H1 (cell line): Measurements from ENCODE around the gene FYB2. TPM values are rescaled to one million over a fixed set of nuclear protein-coding genes. Genes with fewer than 3 reads are reported as not detected.

Experiments used
- CTCF ChIA-PET: fragments of 300-600 bp; sonication (Branson Sonifier 250); formaldehyde crosslinking; loops from one replicate; lab custom pipeline; 2021; ENCODE audit not compliant: partially characterized antibody; lab: Charles Lee
- POLR2A ChIA-PET: fragments of 300-600 bp; sonication (Branson Sonifier 250); formaldehyde crosslinking; loops from one replicate; lab custom pipeline; 2021; ENCODE audit warnings: inconsistent platforms; ENCODE audit not compliant: partially characterized antibody; lab: Charles Lee
- DNase-seq, 2 experiments: peaks; one replicate each; pipeline versions ENCODE4 v3.0.0 to v3.0.0-alpha.2; 2010 to 2022; ENCODE audit warnings: low spot score in 2 of 2, low read depth in 1 of 2, mixed read lengths in 1 of 2
- FAIRE-seq: peaks from 2 replicates; lab custom pipeline; 2011; peaks lifted over from hg19 to GRCh38; lab: Jason Lieb, UNC
- H2AFZ ChIP-seq: 2 replicates; pipeline ENCODE4 v1.8.1; 2012; ENCODE audit warnings: low read length, inconsistent platforms
- H2AK5ac ChIP-seq: 2 replicates; pipeline ENCODE4 v1.6.1; 2013; ENCODE audit warnings: low read depth, low read length
- H2BK120ac ChIP-seq: replicated peaks from 2 replicates; pipeline ENCODE3; 2013; ENCODE audit warnings: low read depth, low read length, inconsistent platforms
- H2BK12ac ChIP-seq: 2 replicates; pipeline ENCODE4 v1.6.1; 2013; ENCODE audit warnings: low read depth, low read length
- H2BK15ac ChIP-seq: 2 replicates; pipeline ENCODE4 v1.6.1; 2013; ENCODE audit warnings: low read length
- H2BK20ac ChIP-seq: 2 replicates; pipeline ENCODE4 v1.6.1; 2013; ENCODE audit warnings: low read length
- H2BK5ac ChIP-seq: 2 replicates; pipeline ENCODE4 v1.6.1; 2013; ENCODE audit warnings: low read depth, low read length
- H3K14ac ChIP-seq: 2 replicates; pipeline ENCODE4 v1.6.1; 2013; ENCODE audit warnings: inconsistent platforms; ENCODE audit not compliant: insufficient read length
- H3K18ac ChIP-seq: 2 replicates; pipeline ENCODE4 v1.6.1; 2013; ENCODE audit warnings: low read length; ENCODE audit errors: extremely low read depth
- H3K23ac ChIP-seq: 2 replicates; pipeline ENCODE4 v1.6.1; 2013; ENCODE audit warnings: inconsistent platforms; ENCODE audit not compliant: insufficient read length
- H3K23me2 ChIP-seq: 2 replicates; pipeline ENCODE4 v1.6.1; 2013; ENCODE audit warnings: low read depth, low read length
- H3K27ac ChIP-seq: 2 replicates; pipeline ENCODE4 v1.6.1; 2011; ENCODE audit warnings: low read depth, low read length, inconsistent platforms
- H3K27me3 ChIP-seq, 4 experiments: replicated peaks in 1 of 4; 1 replicate in 1 of 4; 2 replicates in 3 of 4; pipeline versions ENCODE4 v1.6.1 to v1.8.1; 2011 to 2013; ENCODE audit warnings: low read length in 3 of 4, mild to moderate bottlenecking in 3 of 4, inconsistent platforms in 2 of 4, mixed read lengths in 2 of 4, moderate library complexity in 1 of 4; ENCODE audit not compliant: control insufficient read depth in 3 of 4, insufficient read depth in 3 of 4; ENCODE audit errors: extremely low read depth in 1 of 4
- H3K36me3 ChIP-seq, 4 experiments: 2 replicates each; pipeline versions ENCODE4 v1.6.1 to v1.8.1; 2011 to 2013; ENCODE audit warnings: mild to moderate bottlenecking in 4 of 4, low read length in 3 of 4, moderate library complexity in 2 of 4, control low read depth in 1 of 4, inconsistent platforms in 1 of 4; ENCODE audit not compliant: insufficient read depth in 4 of 4, control insufficient read depth in 2 of 4
- H3K4ac ChIP-seq: replicated peaks from 2 replicates; pipeline ENCODE3; 2013; ENCODE audit warnings: low read length, low read depth, mixed read lengths, inconsistent platforms; ENCODE audit not compliant: insufficient read length
- H3K4me1 ChIP-seq, 4 experiments: replicated peaks in 1 of 4; 1 replicate in 1 of 4; 2 replicates in 3 of 4; pipeline versions ENCODE4 v1.6.1 to v1.8.1; 2011 to 2013; ENCODE audit warnings: low read length in 3 of 4, inconsistent platforms in 2 of 4, mixed read lengths in 1 of 4; ENCODE audit not compliant: insufficient read depth in 4 of 4, control insufficient read depth in 3 of 4
- H3K4me2 ChIP-seq, 2 experiments: 2 replicates each; pipeline versions ENCODE4 v1.6.1 to v1.8.1; 2011 to 2013; ENCODE audit warnings: low read depth in 2 of 2, low read length in 2 of 2, control low read depth in 1 of 2, inconsistent platforms in 1 of 2, mild to moderate bottlenecking in 1 of 2; ENCODE audit not compliant: insufficient read depth in 1 of 2
- H3K4me3 ChIP-seq, 4 experiments: fragments of 200-600, 300-600 bp in 1 of 4; sonication (generic), shearing (Covaris generic), sonication (Bioruptor Twin) in 1 of 4; 2 replicates each; pipeline versions ENCODE4 v1.5.1 to v1.8.1; 2011 to 2016; ENCODE audit warnings: low read length in 4 of 4, low read depth in 3 of 4, control low read depth in 2 of 4, inconsistent platforms in 2 of 4, mild to moderate bottlenecking in 2 of 4, mixed read lengths in 1 of 4, moderate library complexity in 1 of 4; ENCODE audit not compliant: insufficient read depth in 2 of 4; ENCODE audit errors: extremely low read depth in 1 of 4
- H3K56ac ChIP-seq: replicated peaks from 2 replicates; pipeline ENCODE3; 2013; ENCODE audit warnings: low read depth, mild to moderate bottlenecking, mixed read lengths, low read length, inconsistent platforms; ENCODE audit not compliant: insufficient read length
- H3K79me1 ChIP-seq: 2 replicates; pipeline ENCODE4 v1.6.1; 2013; ENCODE audit warnings: low read depth, low read length, control low read depth
- H3K79me2 ChIP-seq, 2 experiments: 2 replicates each; pipeline versions ENCODE4 v1.6.1 to v1.8.1; 2012 to 2013; ENCODE audit warnings: low read length in 2 of 2, mild to moderate bottlenecking in 2 of 2, inconsistent platforms in 1 of 2; ENCODE audit not compliant: insufficient read depth in 2 of 2, control insufficient read depth in 1 of 2
- H3K9ac ChIP-seq, 4 experiments: replicated peaks in 1 of 4; 1 replicate in 1 of 4; 2 replicates in 3 of 4; pipeline versions ENCODE4 v1.6.1 to v1.8.1; 2011 to 2013; ENCODE audit warnings: low read depth in 3 of 4, low read length in 3 of 4, control low read depth in 2 of 4, mild to moderate bottlenecking in 2 of 4, moderate library complexity in 2 of 4, inconsistent platforms in 1 of 4; ENCODE audit errors: extremely low read depth in 1 of 4
- H3K9me3 ChIP-seq, 2 experiments: 2 replicates each; pipeline versions ENCODE4 v1.6.1 to v1.8.1; 2012 to 2013; ENCODE audit warnings: mild to moderate bottlenecking in 2 of 2, moderate library complexity in 2 of 2, control low read depth in 1 of 2, inconsistent platforms in 1 of 2, low read depth in 1 of 2, low read length in 1 of 2, mixed read lengths in 1 of 2; ENCODE audit not compliant: insufficient read depth in 2 of 2
- H4K20me1 ChIP-seq, 2 experiments: replicated peaks in 1 of 2; 2 replicates each; pipeline versions ENCODE3 to v1.8.1; 2011 to 2013; ENCODE audit warnings: inconsistent platforms in 2 of 2, low read length in 2 of 2, mild to moderate bottlenecking in 1 of 2; ENCODE audit not compliant: insufficient read depth in 2 of 2, control insufficient read depth in 1 of 2
- H4K5ac ChIP-seq: 2 replicates; pipeline ENCODE4 v1.6.1; 2013; ENCODE audit warnings: low read length, low read depth, mixed read lengths, inconsistent platforms; ENCODE audit not compliant: insufficient read length
- H4K8ac ChIP-seq: 2 replicates; pipeline ENCODE4 v1.8.0; 2013; ENCODE audit warnings: mild to moderate bottlenecking, moderate library complexity, low read length, inconsistent platforms; ENCODE audit not compliant: insufficient read depth; ENCODE audit errors: extremely low read depth
- H4K91ac ChIP-seq: replicated peaks from 2 replicates; pipeline ENCODE3; 2013; ENCODE audit warnings: low read length, mixed read lengths, inconsistent platforms; ENCODE audit not compliant: insufficient read length
- CBX8 ChIP-seq: fragments of 300-800, 300-1000 bp; sonication (generic); IDR thresholded peaks from 2 replicates; pipeline ENCODE4 v1.7.1; 2016; ENCODE audit warnings: low read depth, low read length, borderline replicate concordance
- CTBP2 ChIP-seq: IDR thresholded peaks from 2 replicates; pipeline ENCODE4 v1.7.0; 2011; ENCODE audit warnings: borderline replicate concordance, mild to moderate bottlenecking, moderate library complexity, mixed read lengths, low read length; ENCODE audit not compliant: insufficient read depth, insufficient read length
- GTF2F1 ChIP-seq: IDR thresholded peaks from 2 replicates; pipeline ENCODE4 v1.6.1; 2012; ENCODE audit warnings: low read depth, low read length, improper control_type of control experiment, borderline replicate concordance
- HDAC2 ChIP-seq, 2 experiments: fragments of 300-600 bp in 1 of 2; sonication (generic) in 1 of 2; IDR thresholded peaks; 2 replicates each; pipeline ENCODE4 v1.6.1; 2011 to 2012; ENCODE audit warnings: low read depth in 2 of 2, low read length in 2 of 2, mild to moderate bottlenecking in 2 of 2, moderate library complexity in 2 of 2, borderline replicate concordance in 1 of 2, inconsistent platforms in 1 of 2
- HDAC6 ChIP-seq: IDR thresholded peaks from one replicate; pipeline ENCODE4 v1.7.1; 2012; ENCODE audit warnings: low read depth, mild to moderate bottlenecking, inconsistent platforms, low read length, moderate library complexity
- JUN ChIP-seq: IDR thresholded peaks from 2 replicates; pipeline ENCODE4 v1.6.1; 2011; ENCODE audit warnings: low read depth, mild to moderate bottlenecking, improper control_type of control experiment, low read length
- JUND ChIP-seq: IDR thresholded peaks from 2 replicates; pipeline ENCODE4 v1.6.1; 2011; ENCODE audit warnings: mild to moderate bottlenecking, improper control_type of control experiment, low read length
- RAD21 ChIP-seq, 2 experiments: IDR thresholded peaks in 1 of 2; conservative IDR thresholded peaks in 1 of 2; 2 replicates each; pipeline ENCODE4 v1.6.1; 2011; ENCODE audit warnings: low read depth in 2 of 2, low read length in 2 of 2, improper control_type of control experiment in 1 of 2, inconsistent platforms in 1 of 2, mild to moderate bottlenecking in 1 of 2, moderate library complexity in 1 of 2
- SIX5 ChIP-seq: IDR thresholded peaks from 2 replicates; pipeline ENCODE4 v1.6.1; 2011; ENCODE audit warnings: mild to moderate bottlenecking, low read depth, low read length
- SP1 ChIP-seq: IDR thresholded peaks from 2 replicates; pipeline ENCODE4 v1.6.1; 2011; ENCODE audit warnings: low read depth, low read length
- ZNF274 ChIP-seq: IDR thresholded peaks from 2 replicates; pipeline ENCODE4 v1.7.0; 2012; ENCODE audit warnings: low read length, borderline replicate concordance; ENCODE audit errors: extremely low read depth
- WGBS, 2 experiments: shearing (Covaris generic) in 1 of 2; methylation state at CpG; one replicate each; pipeline versions ENCODE4 v1.1.6 to v1.1.7; 2013 to 2015; ENCODE audit warnings: low lambda C conversion rate in 2 of 2, mixed read lengths in 2 of 2, inconsistent platforms in 1 of 2, low coverage in 1 of 2, missing lambda C conversion rate in 1 of 2; ENCODE audit not compliant: insufficient replicate concordance in 2 of 2, insufficient coverage in 1 of 2, insufficient read length in 1 of 2; ENCODE audit errors: extremely low coverage in 1 of 2, missing lambda C conversion rate in 1 of 2; 5-methylcytosine and 5-hydroxymethylcytosine counted together
- polyA plus RNA-seq, 7 experiments: library from polyadenylated mRNA; depleted of rRNA in 3 of 7; stranded (reverse) in 5 of 7; unstranded in 2 of 7; fragments of >200 nt in 5 of 7; fragments of 200-250 nt in 2 of 7; gene quantifications; 1 replicate in 5 of 7; 2 replicates in 1 of 7; 4 replicates in 1 of 7; pipeline versions ENCODE4 v1.2.1 to v1.2.3, GENCODE V29; 2011 to 2013; ENCODE audit warnings: missing spikeins in 2 of 7, mixed read lengths in 2 of 7
- total RNA-seq: library from RNA; stranded (reverse); fragmentation: NEBNext Ultra II Directional; extraction: Animal tissue kit (Norgen Biotek cat#: 25700); gene quantifications from 2 replicates; pipeline ENCODE4 v1.2.1, GENCODE V29; 2021
- TF ChIP-seq, protein P1 (sequence below): IDR thresholded peaks from 2 replicates; pipeline ENCODE4 v1.6.1; 2011; ENCODE audit warnings: low read length, improper control_type of control experiment

Gene FYB2
- total and polyA plus RNA-seq, 2 of the 8 experiments (the other 6 are each of a cell fraction or from before 2014, with no cell fraction given), result 0.11 to 0.17 TPM

GRCh38 chr1:56777972-56778371, 41.2 kb downstream of the FYB2 start:
- H3K4ac ChIP-seq, result no peak overlapping the region
- no peaks in the 10 kb centered on the region for H3K79me1 ChIP-seq
- 87% methylated on average over 1 of the region's 1 CpG; no CpG with 5 or more reads in 1 of the 2 experiments for WGBS, 2 experiments
- TF ChIP-seq ZNF274 (no peak), JUND (no peak), CBX8 (no peak), HDAC2 (IDR thresholded peaks at IDR 0.05; ENCODE audit: borderline replicate concordance in 1 of 2, low read depth in 2 of 2, low read length in 2 of 2) (no peak), SIX5 (no peak), HDAC6 (no peak), CTBP2 (no peak), RAD21 (IDR thresholded peaks at IDR 0.05 in 1 of 2, conservative IDR thresholded peaks at IDR 0.05 in 1 of 2; ENCODE audit: low read depth in 2 of 2, low read length in 2 of 2) (no peak), JUN (no peak), SP1 (no peak), GTF2F1 (no peak)
- TF ChIP-seq, protein P1, sequence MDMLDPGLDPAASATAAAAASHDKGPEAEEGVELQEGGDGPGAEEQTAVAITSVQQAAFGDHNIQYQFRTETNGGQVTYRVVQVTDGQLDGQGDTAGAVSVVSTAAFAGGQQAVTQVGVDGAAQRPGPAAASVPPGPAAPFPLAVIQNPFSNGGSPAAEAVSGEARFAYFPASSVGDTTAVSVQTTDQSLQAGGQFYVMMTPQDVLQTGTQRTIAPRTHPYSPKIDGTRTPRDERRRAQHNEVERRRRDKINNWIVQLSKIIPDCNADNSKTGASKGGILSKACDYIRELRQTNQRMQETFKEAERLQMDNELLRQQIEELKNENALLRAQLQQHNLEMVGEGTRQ, result no peak
- H3K36me3 ChIP-seq, result no peaks in the 10 kb centered on the region
- no peak overlapping the region for H4K91ac ChIP-seq
- H3K14ac ChIP-seq, result no peak overlapping the region
- H3K4me2 ChIP-seq, result no peak overlapping the region
- no peaks in the 10 kb centered on the region for H3K23me2 ChIP-seq
- FAIRE-seq (no peak), DNase-seq (no peak)
- no peak overlapping the region for H4K8ac ChIP-seq
- no peaks in the 10 kb centered on the region for H4K20me1 ChIP-seq
- no peaks in the 10 kb centered on the region for H3K9me3 ChIP-seq
- no peak overlapping the region for H2BK20ac ChIP-seq
- H3K4me1 ChIP-seq, result no peaks in the 10 kb centered on the region
- no peak overlapping the region for H2BK5ac ChIP-seq
- H3K27me3 ChIP-seq, result no peaks in the 10 kb centered on the region
- no peak overlapping the region for H3K9ac ChIP-seq
- no peaks in the 10 kb centered on the region for H3K79me2 ChIP-seq
- no peak overlapping the region for H3K27ac ChIP-seq
- no peak overlapping the region for H2BK12ac ChIP-seq
- CTCF ChIA-PET, result interaction anchor here (0.8 to 1.9 kb wide), 4 partner anchors 24 to 54 kb away, joined by 4 to 10 read pairs (median 4); no protein-coding TSS in a partner anchor
- H3K56ac ChIP-seq, result no peak overlapping the region
- no peak overlapping the region for H3K18ac ChIP-seq
- H3K23ac ChIP-seq, result no peak overlapping the region
- H2BK15ac ChIP-seq, result no peak overlapping the region
- H2BK120ac ChIP-seq, result no peak overlapping the region
- POLR2A ChIA-PET, result no interaction called here
- H2AFZ ChIP-seq, result no peak overlapping the region
- H3K4me3 ChIP-seq, result no peak overlapping the region
- H4K5ac ChIP-seq, result no peak overlapping the region
- H2AK5ac ChIP-seq, result no peak overlapping the region
